ENCODE results near the gene TMEM259. TPM values are rescaled to one million over a fixed set of nuclear protein-coding genes. Genes with fewer than 3 reads are reported as not detected.
A peak's percentile ranks its signal among the peaks of the same experiment; 100 is the strongest.

TMEM259 gene
- total and polyA plus RNA-seq, 2 of the 13 experiments (the other 11 are each of a cell fraction or from before 2014, with no cell fraction given): 64.7 to 164 TPM

DNA sequence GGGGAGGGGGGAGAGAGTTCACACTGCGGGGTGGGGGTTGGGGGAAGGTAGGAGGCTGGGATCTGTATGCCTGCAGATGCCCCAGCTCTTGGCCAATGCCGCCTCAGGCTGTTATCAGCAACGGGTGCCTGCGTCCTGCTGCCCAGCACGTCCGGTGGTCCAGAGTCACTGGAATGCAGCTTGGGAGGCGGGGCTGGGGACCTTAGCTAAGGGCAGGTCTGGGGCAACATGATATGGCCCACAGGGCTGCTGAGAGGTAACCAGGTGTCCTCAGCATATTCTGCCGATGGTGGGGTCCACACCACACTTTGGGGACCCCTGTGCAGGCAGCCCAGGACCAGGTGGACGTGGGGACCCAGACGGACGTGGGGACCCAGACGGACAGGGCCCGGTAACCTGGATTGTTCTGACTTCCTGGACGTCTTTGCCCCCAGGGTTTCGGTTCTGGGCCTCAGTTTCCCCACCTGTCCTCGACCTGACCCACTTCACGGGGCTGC lies 45.4 kb upstream of the TMEM259 start (continued):
- TF ChIP-seq ZFP1 (CRISPR knock-in tag; IDR thresholded peaks at IDR 0.05) (no peak), KDM5A (IDR thresholded peaks at IDR 0.05; ENCODE audit: borderline replicate concordance, low read length) (no peak), WIZ (CRISPR knock-in tag; IDR thresholded peaks at IDR 0.05) (no peak), ZBTB2 (CRISPR knock-in tag; IDR thresholded peaks at IDR 0.05; ENCODE audit: low read depth) (no peak), ISL2 (CRISPR knock-in tag; IDR thresholded peaks at IDR 0.05) (no peak), CAMTA2 (CRISPR knock-in tag; IDR thresholded peaks at IDR 0.05; ENCODE audit: borderline replicate concordance) (no peak), CC2D1A (CRISPR knock-in tag; IDR thresholded peaks at IDR 0.05) (no peak), E2F2 (CRISPR knock-in tag; IDR thresholded peaks at IDR 0.05; ENCODE audit: borderline replicate concordance) (no peak), AGO1 (IDR thresholded peaks at IDR 0.05; ENCODE audit: low read depth, low read length, poor library complexity, severe bottlenecking) (no peak), MIER2 (CRISPR knock-in tag; IDR thresholded peaks at IDR 0.05) (no peak), ZNF205 (CRISPR knock-in tag; IDR thresholded peaks at IDR 0.05) (0 out of 2 replicates have a peak, but pooled peaks have one; percentile 5), CREM (IDR thresholded peaks at IDR 0.05) (peak; percentile 22; the same call in 1 of the 2 replicates), CREM (CRISPR knock-in tag; IDR thresholded peaks at IDR 0.05) (no peak)
- TF ChIP-seq, protein P1, sequence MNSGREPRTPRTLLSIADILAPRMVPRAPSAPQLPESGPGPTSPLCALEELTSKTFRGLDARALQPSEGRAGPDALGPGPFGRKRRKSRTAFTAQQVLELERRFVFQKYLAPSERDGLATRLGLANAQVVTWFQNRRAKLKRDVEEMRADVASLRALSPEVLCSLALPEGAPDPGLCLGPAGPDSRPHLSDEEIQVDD (CRISPR knock-in tag; IDR thresholded peaks at IDR 0.05; ENCODE audit: borderline replicate concordance): no peak; the same call in 1 of the 2 replicates
- TF ChIP-seq, protein P2, sequence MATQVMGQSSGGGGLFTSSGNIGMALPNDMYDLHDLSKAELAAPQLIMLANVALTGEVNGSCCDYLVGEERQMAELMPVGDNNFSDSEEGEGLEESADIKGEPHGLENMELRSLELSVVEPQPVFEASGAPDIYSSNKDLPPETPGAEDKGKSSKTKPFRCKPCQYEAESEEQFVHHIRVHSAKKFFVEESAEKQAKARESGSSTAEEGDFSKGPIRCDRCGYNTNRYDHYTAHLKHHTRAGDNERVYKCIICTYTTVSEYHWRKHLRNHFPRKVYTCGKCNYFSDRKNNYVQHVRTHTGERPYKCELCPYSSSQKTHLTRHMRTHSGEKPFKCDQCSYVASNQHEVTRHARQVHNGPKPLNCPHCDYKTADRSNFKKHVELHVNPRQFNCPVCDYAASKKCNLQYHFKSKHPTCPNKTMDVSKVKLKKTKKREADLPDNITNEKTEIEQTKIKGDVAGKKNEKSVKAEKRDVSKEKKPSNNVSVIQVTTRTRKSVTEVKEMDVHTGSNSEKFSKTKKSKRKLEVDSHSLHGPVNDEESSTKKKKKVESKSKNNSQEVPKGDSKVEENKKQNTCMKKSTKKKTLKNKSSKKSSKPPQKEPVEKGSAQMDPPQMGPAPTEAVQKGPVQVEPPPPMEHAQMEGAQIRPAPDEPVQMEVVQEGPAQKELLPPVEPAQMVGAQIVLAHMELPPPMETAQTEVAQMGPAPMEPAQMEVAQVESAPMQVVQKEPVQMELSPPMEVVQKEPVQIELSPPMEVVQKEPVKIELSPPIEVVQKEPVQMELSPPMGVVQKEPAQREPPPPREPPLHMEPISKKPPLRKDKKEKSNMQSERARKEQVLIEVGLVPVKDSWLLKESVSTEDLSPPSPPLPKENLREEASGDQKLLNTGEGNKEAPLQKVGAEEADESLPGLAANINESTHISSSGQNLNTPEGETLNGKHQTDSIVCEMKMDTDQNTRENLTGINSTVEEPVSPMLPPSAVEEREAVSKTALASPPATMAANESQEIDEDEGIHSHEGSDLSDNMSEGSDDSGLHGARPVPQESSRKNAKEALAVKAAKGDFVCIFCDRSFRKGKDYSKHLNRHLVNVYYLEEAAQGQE (IDR thresholded peaks at IDR 0.05; ENCODE audit: borderline replicate concordance in 1 of 2, low read depth in 1 of 2, low read length in 2 of 2): no peak
- TF ChIP-seq, protein P3, sequence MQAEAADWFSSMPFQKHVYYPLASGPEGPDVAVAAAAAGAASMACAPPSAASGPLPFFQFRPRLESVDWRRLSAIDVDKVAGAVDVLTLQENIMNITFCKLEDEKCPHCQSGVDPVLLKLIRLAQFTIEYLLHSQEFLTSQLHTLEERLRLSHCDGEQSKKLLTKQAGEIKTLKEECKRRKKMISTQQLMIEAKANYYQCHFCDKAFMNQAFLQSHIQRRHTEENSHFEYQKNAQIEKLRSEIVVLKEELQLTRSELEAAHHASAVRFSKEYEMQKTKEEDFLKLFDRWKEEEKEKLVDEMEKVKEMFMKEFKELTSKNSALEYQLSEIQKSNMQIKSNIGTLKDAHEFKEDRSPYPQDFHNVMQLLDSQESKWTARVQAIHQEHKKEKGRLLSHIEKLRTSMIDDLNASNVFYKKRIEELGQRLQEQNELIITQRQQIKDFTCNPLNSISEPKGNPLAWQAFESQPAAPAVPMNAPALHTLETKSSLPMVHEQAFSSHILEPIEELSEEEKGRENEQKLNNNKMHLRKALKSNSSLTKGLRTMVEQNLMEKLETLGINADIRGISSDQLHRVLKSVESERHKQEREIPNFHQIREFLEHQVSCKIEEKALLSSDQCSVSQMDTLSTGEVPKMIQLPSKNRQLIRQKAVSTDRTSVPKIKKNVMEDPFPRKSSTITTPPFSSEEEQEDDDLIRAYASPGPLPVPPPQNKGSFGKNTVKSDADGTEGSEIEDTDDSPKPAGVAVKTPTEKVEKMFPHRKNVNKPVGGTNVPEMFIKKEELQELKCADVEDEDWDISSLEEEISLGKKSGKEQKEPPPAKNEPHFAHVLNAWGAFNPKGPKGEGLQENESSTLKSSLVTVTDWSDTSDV (CRISPR knock-in tag; IDR thresholded peaks at IDR 0.05): no peak

Data from HepG2 (cell line).